Stimulated activated CD4-positive, alpha-beta T cell treated with anti-CD3 and anti-CD28 coated beads, Interleukin-15, amount 100 ng/mL, for 48 hours (primary cell): ENCODE measurements around the gene PTPRG.

Experiments
- DNase-seq, 2 donors: peaks; one replicate each; pipeline ENCODE4 v3.0.0-alpha.2; 2020; ENCODE audit warnings: low read depth in 2 of 2

Gene PTPRG

DNA sequence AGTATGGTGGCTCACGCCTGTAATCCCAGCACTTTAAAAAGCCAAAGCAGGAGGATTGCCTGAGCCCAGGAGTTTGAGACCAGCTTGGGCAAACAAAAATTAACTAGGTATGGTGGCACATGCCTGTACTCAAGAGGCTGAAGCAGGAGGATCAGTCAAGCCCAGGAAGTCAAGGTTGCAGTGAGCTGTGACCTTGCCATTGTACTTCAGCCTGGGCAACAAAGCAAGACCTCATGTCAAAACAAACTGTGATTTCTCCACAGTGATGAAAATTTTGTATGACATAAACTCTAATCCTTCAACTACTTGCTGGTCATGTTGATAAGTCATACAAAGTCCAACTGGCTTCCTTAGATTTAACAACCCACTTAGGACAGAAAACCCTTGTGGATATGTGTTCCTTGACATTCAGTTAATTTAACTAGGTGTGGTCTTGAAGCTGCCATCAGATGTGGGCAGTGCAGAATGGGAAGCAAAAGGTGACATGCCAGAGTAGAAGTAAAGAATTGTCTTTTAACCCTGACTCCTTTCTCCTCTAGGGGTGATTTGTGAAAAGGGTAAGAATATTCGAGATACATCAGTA is 263.3 kb downstream of the PTPRG start:
- no peak for DNase-seq

DNA sequence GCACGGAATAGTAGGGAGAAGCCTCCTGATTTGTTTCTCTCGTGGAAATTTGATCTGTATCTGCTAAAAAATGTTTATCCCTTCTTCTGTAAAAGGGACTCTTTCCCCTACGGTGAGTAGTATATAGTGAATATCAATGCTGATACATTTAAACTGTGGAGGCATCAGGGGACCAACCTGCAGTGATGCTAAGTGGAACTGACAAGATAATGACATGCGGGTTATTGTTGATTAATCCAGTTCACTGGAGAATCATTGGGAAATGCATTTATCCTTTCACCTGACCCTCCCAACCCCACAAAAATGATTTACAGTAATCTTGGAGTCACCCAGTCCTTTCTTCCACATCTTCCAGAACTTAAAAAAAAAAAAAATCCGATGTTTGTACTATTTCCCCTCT is 264.8 kb downstream of the PTPRG start:
- DNase-seq: no peak

DNA sequence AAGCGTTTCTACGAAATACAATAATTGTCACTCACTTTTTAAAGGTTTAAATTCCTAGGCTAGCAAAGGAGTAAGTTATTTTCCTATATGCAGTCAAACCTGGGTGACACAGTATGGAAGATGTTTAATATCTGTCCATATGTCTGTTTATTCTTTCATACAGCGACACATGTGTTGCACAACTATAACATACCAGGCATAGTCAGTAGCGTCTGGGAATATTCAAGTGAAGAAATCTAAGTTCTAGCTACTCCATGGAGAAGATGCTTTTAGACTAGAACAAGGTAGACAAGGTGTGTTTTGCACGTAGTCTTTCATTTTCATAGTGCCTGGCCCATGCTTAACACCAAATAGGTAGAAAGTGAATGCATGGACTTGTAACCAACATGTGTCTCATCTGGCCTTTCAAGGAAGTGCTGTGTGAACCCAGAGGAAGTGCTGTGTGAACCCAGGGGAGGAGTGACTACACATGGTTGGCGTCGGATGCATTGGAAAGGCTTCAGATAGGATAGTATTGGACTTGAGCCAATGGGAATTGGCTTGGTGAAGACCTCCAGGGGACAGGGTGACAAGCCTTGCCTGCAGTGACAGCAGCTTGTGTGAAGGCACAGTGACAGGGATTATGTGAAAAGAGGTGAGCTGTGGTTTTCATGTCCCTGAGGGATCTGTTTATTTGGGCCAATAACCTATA is 267.0 kb downstream of the PTPRG start:
- DNase-seq: no peak

DNA sequence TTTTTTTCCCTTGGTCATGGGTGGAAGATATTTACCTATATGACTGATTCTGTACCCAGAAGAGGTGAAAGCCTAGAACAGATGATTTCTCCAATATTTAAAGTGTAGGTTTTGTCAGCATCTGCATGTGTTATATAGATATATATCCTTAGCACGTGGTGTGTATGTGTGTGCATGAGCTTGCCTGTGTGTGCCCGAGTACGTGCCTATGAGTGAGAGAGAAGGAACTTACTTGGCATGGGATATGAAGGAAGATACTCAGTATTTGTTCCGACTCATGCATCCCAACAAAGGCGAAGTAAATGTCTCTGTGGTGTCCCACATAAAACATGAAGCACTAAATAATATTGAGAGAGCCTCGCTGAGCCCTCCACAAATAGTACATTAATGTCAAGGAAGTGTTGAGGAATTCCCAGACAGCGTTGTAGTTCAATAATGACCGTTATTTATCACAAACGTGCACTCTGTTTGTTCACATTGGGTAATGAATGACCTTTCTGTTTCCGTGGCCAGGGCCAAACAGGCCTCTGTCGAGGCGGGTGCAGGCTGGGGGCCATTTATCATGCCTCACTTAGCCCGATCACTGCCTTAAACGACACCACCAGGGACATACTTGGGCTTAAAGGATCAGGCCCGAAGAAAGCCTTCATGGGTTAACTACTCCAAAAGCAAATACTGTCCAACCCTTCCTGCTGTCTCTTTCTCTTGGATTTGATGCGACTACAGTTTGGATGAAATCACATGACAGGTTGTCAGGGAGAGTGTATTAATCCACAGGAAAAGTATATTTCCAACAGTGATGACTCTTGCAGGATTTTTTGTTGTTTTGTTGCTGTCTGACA is 267.7 kb downstream of the PTPRG start:
- no peak for DNase-seq

DNA sequence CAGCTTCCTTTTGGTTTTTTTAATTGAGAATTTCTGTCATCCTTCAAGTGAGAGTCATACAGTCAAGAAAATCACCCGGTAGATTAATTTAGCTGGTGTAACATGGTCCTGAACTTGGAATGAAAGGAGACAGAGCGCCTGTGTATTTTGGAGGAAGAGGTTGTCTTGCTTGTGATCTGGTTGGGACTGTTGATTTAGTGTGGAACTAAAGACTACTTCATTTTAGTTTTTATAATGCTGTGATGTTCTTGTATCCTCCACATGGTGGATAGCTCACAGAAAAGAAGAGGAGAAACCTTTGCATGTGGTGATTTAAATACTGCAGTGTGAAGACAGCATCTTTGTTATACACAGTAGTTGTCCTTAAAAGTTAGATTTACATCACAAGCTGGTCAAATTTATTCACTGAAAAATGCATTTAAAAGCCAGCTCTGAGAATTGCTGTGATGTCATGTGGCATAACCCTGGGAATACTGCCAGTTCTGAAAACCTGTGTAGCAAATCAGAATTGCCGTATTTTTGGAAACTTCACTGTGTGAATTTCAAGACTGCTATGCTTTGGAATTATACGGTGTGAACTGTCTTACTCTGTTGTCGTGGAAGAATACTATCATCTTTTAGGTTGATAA is 268.5 kb downstream of the PTPRG start:
- DNase-seq: no peak

DNA sequence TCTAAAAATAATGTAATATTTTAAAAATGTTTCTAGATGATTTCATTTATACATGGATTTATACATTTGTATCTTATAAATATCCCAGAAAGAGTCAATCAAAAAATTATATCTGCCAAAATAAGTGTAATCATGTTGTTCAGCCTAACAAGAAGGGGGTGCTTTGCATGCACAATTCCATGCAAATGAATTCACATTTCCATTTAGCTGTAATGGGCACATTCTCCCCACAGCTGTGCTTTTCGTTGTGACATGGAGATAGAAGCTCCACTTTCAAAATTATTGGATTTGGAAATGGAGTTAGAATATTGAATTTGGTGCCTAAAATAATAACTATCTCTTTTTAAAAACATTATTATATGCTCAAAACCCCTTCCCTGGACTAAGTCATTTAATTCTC is 270.6 kb downstream of the PTPRG start:
- no peak for DNase-seq

DNA sequence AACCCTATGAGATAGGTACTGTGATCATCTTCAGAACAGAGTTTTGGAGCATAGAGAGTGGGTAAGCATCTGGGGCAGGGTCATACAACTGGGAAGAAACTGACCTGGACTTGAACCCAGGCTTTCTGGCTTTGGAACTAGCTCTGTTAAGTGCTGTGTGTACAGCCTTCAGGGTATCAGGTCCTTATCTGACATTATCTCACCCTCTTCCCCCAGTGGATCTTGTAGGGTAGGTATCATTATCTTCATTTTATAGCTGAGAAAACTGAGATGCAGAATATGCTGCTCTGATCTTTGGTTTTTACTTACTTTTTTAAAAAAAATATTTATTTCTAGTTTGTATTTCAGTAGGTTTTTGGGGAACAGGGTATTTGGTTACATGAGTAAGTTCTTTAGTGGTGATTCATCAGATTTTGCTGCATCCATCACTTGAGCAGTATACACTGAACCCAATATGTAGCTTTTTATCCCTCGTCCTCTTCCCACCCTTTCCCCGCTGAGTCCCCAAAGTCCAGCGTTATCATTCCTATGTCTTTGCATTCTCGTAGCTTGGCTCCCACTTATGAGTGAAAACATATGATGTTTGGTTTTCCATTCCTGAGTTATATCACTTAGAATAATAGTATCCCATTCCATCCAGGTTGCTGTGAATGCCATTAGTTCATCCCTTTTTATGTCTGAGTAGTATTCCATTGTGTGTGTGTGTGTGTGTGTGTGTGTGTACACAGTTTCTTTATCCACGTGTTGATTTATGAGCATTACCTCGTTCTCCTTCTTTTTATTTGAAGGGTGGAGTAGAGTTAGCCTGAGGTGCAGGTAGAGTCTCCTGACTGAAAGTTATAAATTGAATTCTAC is 271.2 kb downstream of the PTPRG start:
- DNase-seq: no peak

DNA sequence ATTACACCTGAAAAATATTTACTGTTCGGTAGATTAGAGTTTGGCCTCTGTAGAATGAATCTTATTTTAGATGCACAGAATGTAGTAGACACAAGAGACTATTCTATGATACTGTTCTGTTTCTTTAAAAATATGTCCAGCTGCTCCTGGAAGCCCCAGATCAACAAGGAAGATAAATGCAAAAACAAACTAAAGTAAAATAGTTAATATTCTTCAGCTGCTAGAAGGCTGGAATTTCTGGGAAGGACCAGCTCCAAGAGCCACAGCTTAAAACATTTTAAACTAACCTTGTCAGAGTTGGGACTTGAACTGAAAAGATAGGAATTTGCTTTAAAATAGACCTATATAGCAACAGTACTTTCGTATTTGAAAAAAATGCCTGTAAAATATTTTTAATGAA is 277.9 kb downstream of the PTPRG start:
- DNase-seq: no peak

DNA sequence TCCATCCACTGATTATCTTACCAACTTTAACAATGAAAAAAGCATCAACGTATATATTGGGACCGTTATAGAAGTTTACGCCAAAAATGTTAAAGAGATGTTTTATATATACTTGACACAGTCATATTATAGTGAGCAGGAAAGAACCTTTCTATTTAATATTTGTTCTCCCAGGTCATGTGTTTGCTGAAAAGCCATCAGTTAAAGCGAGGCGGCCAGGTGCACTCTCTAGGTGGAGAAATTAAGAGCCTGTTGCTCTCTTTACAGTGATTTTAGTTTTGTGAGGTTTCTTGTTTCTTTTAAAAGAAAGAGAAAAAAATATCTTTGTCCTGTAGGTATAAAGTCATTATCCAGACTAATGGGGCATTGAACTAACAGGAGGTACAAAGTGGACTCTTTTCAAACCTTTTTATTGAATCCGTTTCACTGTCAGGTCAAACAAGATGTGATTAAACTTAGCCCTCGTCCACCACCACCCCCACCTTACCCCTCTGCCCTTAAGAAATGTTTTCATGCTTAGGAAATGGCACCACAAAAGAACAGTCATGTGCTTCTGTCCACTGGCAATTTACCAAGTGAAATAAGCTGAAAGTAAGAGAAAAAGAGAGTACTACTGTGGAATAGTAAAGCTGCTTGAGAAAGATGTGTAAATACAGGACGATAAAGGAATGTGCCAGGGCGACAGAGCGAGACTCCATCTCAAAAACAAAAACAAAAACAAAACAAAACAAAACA is 279.9 kb downstream of the PTPRG start:
- DNase-seq: no peak

DNA sequence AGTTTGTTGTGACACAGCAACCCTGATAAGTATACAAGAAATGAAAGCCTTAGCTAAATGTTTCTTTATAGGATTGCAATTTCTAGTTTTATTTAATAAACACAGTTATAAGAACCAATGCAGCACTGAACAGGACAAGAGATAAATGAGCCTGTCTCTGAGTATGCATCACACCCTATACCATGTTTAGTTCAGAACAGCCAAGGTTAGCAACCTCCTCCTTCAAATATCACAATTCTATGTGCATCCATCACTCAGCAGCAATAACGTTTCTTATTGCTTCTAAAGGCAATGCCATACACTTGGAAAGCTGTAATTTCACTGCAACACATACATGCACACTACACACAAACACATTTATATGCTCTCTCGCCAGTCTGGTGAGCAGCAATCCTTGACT is 280.6 kb downstream of the PTPRG start:
- DNase-seq: no peak

DNA sequence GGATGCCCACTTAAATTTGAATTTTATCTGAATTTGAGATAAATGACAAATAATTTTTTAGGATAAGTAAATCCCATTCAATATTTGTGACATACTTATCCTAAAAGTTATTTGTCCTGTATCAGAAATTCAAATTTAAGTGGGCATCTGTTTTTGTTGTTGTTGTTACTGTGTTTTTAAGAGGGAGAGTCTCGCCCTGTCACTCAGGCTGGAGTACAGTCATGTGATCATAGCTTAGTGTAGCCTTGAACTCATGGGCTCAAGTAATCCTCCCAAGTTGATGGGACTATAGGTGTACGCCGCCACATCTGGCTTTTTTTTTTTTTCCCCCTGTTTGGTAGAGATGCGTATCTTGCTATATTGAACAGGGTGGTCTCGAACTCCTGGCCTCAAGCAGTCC is 283.0 kb downstream of the PTPRG start:
- no peak for DNase-seq

DNA sequence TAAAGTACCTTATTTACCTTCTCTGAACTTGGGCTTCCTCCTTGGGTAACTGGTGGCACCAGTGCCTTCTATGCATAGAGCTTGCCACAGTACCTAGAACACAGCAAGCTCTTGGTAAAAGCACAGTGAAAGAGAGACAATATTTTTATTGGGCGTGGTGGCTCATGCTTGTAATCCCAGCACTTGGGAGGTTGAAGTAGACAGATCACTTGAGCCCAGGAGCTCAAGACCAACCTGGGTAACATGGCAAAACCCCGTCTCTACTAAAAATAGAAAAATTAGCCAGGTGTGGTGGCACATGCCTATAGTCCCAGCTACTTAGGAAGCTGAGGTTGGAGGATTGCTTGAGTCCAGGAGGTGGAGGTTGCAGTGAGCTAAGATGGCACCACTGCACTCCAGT is 285.1 kb downstream of the PTPRG start:
- DNase-seq: no peak

DNA sequence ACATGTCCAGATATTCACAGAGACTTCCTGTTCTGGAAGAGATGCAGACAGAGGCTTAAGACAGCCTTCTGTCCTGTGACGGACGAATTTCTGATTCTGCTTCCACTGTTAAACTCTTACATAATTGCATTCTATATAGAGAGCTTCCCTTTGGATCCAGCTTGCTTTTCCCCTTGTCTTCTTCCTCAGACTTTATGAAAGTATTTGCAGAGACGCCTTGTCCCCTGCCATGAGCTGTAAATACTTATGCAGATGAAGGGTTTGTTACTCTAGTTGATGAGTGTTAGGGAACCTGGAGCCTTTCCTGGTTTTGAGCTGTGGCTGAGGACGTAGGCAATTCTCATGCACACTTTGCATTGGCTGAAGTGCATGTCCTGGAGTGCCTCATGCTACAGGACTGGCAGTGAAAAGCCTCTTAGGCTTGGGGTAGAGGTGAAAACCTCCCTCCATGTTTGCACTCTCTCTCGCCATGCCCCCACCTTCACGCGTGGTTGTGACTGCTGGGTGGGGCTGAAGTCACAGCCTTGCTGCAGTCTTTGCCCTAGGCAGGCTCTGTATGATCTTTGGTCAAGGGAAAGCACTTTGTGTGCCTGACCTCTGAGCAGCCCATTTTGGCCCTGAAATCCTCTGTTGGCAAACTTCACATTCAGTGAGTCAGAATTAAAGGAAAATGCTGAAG is 286.6 kb downstream of the PTPRG start:
- DNase-seq: no peak

DNA sequence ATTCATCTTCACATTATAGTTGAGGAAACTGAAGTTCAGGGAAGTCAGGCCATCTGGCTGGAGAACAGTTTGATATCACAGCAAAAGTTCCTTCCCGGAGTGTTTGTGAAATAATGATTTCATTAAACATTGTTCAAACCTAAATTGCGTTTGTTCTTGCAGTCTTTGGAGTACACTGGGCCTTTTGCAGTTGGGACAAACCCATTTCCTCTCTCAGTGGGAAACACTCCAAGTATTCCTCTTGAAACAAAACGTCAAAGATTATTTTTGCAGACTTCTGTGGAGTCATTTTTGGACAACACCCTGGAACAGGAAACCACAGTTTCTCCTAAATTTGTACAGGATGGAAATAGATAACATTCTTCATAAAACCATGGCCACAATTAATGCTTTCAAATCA is 287.5 kb downstream of the PTPRG start:
- no peak for DNase-seq

DNA sequence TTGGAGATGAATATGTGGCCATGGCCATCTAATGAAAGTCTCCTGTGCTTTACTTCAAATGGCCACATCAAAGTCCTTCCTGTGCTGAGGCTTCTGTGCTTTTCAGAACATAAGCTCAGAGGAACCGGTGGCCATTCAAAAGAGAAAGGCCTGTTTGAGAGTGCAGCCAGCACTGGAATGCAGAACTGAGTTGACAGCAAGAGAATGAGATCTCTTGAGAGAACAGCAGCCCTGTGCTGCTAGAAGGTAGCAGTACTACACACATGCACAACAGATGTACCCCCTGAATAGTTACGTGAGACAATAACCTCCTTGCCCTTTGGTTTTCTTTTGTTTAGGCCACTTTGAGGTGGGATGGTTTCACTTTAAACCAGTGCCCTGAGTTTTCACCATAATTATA is 292.5 kb downstream of the PTPRG start:
- DNase-seq: no peak

DNA sequence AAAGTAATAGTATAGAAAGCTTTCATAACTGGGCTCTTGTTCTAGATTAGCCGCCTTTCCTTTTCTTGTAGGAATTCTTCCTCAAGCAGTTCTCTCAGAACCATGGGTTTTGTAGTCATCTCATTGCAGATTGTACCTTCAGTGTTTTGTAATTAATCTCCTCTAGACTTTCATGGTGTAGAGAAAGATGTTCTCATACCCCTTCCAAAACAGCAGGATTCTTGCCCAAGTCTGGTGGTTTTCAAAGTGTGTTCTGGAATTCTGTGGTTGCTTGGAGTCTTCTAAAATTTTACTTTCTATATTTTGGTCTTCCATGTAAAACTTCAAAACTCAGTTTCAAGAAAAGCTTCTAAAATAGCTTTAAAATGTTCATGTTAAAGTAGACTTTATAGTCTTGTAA is 293.8 kb downstream of the PTPRG start:
- no peak for DNase-seq

DNA sequence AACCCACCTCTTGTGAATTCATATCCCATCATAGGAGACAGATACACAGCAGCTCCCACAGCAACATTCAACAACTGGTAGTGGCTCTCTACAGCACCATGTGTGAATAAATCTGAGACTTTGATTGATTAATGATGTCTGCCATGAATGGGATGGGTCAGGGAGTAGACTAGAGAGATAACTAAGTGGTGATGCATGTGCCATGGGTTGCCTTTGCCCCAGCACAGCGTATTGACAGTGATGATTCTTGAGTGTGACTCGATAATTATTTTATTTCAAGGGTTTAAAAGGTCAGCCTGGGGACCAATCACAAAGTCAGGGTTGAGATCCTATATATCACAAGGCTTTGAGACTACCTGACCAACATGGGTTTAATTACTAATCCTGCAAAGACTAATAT is 295.9 kb downstream of the PTPRG start:
- no peak for DNase-seq

DNA sequence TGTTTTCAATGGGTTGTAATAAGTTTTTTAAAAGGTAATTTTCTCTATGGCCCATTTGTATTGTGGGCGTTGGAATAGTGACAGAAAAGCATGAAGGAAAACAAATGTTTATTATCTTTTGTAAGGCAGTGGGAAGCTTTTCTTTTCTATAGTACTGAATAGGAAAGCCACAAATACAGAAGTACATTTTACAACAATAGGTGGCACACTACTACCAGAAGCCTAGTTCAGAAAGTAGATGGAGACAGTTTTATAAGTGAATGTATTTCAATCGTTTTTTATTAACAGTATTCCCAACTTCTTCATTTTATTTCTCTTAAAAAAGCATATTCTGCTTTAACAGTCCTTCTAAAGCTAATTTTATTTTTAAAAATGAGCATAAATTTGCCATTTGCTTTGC is 296.7 kb downstream of the PTPRG start:
- no peak for DNase-seq

DNA sequence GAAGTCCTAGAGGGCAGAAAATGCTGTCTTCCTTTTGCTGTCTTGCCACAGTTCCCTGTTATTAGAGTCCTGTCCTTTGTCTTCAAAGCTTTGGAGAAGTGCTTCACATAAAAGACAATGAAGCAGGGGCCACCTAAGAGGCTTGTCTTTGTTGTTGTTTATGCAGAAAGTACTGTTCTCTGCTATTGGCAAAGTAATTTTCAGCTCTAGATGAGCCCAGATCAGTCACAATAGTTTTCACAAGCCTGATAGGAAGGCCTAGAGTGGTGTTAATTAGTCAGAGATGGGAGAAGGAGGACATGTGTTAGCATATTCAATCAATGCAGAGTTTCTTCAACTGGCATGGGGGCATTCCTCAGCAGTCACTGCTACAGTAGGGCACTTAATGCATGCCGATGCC is 300.0 kb downstream of the PTPRG start:
- DNase-seq: no peak

DNA sequence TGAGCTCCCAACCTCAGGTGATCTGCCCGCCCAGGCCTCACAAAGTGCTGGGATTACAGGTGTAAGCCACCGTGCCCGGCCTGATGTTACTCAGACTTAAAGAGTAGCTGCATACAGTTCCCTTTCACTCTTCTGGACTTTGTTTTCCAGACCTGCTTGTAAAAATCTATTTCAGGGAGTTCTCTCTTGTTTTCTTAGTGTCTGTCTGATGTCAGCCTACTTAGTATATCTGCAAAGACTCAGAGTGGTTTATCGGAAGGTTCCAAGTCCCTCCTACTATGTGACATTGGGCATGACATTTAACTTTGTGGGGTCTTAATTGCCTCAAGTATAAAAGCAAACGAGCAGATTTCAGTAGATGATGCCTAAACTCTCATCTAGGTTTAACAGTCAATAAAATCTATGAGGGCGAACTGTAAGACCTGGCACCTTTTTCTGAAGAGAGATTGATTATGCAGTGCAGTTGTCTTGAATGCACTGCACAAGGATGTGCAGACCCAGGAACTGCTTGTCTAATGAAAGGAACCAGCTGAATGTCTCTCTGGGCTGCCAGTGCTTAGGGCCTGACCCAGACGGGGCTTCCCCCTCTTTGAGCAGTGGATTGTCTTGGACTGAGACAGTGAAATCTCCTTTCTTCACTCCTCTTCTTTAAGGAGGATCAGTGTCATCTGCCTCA is 301.4 kb downstream of the PTPRG start:
- no peak for DNase-seq
